H1 (cell line): ENCODE results near the gene NFYB. TPM values are rescaled to one million over a fixed set of nuclear protein-coding genes. Genes with fewer than 3 reads are reported as not detected.

Experiments
- CTCF ChIA-PET: fragments of 300-600 bp; sonication (Branson Sonifier 250); formaldehyde crosslinking; loops from one replicate; lab custom pipeline; 2021; ENCODE audit not compliant: partially characterized antibody; lab: Charles Lee
- POLR2A ChIA-PET: fragments of 300-600 bp; sonication (Branson Sonifier 250); formaldehyde crosslinking; loops from one replicate; lab custom pipeline; 2021; ENCODE audit warnings: inconsistent platforms; ENCODE audit not compliant: partially characterized antibody; lab: Charles Lee
- DNase-seq, 2 experiments: peaks; one replicate each; pipeline versions ENCODE4 v3.0.0 to v3.0.0-alpha.2; 2010 to 2022; ENCODE audit warnings: low spot score in 2 of 2, low read depth in 1 of 2, mixed read lengths in 1 of 2
- FAIRE-seq: peaks from 2 replicates; lab custom pipeline; 2011; peaks lifted over from hg19 to GRCh38; lab: Jason Lieb, UNC
- H2AFZ ChIP-seq: 2 replicates; pipeline ENCODE4 v1.8.1; 2012; ENCODE audit warnings: low read length, inconsistent platforms
- H2AK5ac ChIP-seq: 2 replicates; pipeline ENCODE4 v1.6.1; 2013; ENCODE audit warnings: low read depth, low read length
- H2BK120ac ChIP-seq: replicated peaks from 2 replicates; pipeline ENCODE3; 2013; ENCODE audit warnings: low read depth, low read length, inconsistent platforms
- H2BK12ac ChIP-seq: 2 replicates; pipeline ENCODE4 v1.6.1; 2013; ENCODE audit warnings: low read depth, low read length
- H2BK15ac ChIP-seq: 2 replicates; pipeline ENCODE4 v1.6.1; 2013; ENCODE audit warnings: low read length
- H2BK20ac ChIP-seq: 2 replicates; pipeline ENCODE4 v1.6.1; 2013; ENCODE audit warnings: low read length
- H2BK5ac ChIP-seq: 2 replicates; pipeline ENCODE4 v1.6.1; 2013; ENCODE audit warnings: low read depth, low read length
- H3K14ac ChIP-seq: 2 replicates; pipeline ENCODE4 v1.6.1; 2013; ENCODE audit warnings: inconsistent platforms; ENCODE audit not compliant: insufficient read length
- H3K18ac ChIP-seq: 2 replicates; pipeline ENCODE4 v1.6.1; 2013; ENCODE audit warnings: low read length; ENCODE audit errors: extremely low read depth
- H3K23ac ChIP-seq: 2 replicates; pipeline ENCODE4 v1.6.1; 2013; ENCODE audit warnings: inconsistent platforms; ENCODE audit not compliant: insufficient read length
- H3K23me2 ChIP-seq: 2 replicates; pipeline ENCODE4 v1.6.1; 2013; ENCODE audit warnings: low read depth, low read length
- H3K27ac ChIP-seq: 2 replicates; pipeline ENCODE4 v1.6.1; 2011; ENCODE audit warnings: low read depth, low read length, inconsistent platforms
- H3K27me3 ChIP-seq, 4 experiments: replicated peaks in 1 of 4; 1 replicate in 1 of 4; 2 replicates in 3 of 4; pipeline versions ENCODE4 v1.6.1 to v1.8.1; 2011 to 2013; ENCODE audit warnings: low read length in 3 of 4, mild to moderate bottlenecking in 3 of 4, inconsistent platforms in 2 of 4, mixed read lengths in 2 of 4, moderate library complexity in 1 of 4; ENCODE audit not compliant: control insufficient read depth in 3 of 4, insufficient read depth in 3 of 4; ENCODE audit errors: extremely low read depth in 1 of 4
- H3K36me3 ChIP-seq, 4 experiments: 2 replicates each; pipeline versions ENCODE4 v1.6.1 to v1.8.1; 2011 to 2013; ENCODE audit warnings: mild to moderate bottlenecking in 4 of 4, low read length in 3 of 4, moderate library complexity in 2 of 4, control low read depth in 1 of 4, inconsistent platforms in 1 of 4; ENCODE audit not compliant: insufficient read depth in 4 of 4, control insufficient read depth in 2 of 4
- H3K4ac ChIP-seq: replicated peaks from 2 replicates; pipeline ENCODE3; 2013; ENCODE audit warnings: low read length, low read depth, mixed read lengths, inconsistent platforms; ENCODE audit not compliant: insufficient read length
- H3K4me1 ChIP-seq, 4 experiments: replicated peaks in 1 of 4; 1 replicate in 1 of 4; 2 replicates in 3 of 4; pipeline versions ENCODE4 v1.6.1 to v1.8.1; 2011 to 2013; ENCODE audit warnings: low read length in 3 of 4, inconsistent platforms in 2 of 4, mixed read lengths in 1 of 4; ENCODE audit not compliant: insufficient read depth in 4 of 4, control insufficient read depth in 3 of 4
- H3K4me2 ChIP-seq, 2 experiments: 2 replicates each; pipeline versions ENCODE4 v1.6.1 to v1.8.1; 2011 to 2013; ENCODE audit warnings: low read depth in 2 of 2, low read length in 2 of 2, control low read depth in 1 of 2, inconsistent platforms in 1 of 2, mild to moderate bottlenecking in 1 of 2; ENCODE audit not compliant: insufficient read depth in 1 of 2
- H3K4me3 ChIP-seq, 4 experiments: fragments of 200-600, 300-600 bp in 1 of 4; sonication (generic), shearing (Covaris generic), sonication (Bioruptor Twin) in 1 of 4; 2 replicates each; pipeline versions ENCODE4 v1.5.1 to v1.8.1; 2011 to 2016; ENCODE audit warnings: low read length in 4 of 4, low read depth in 3 of 4, control low read depth in 2 of 4, inconsistent platforms in 2 of 4, mild to moderate bottlenecking in 2 of 4, mixed read lengths in 1 of 4, moderate library complexity in 1 of 4; ENCODE audit not compliant: insufficient read depth in 2 of 4; ENCODE audit errors: extremely low read depth in 1 of 4
- H3K56ac ChIP-seq: replicated peaks from 2 replicates; pipeline ENCODE3; 2013; ENCODE audit warnings: low read depth, mild to moderate bottlenecking, mixed read lengths, low read length, inconsistent platforms; ENCODE audit not compliant: insufficient read length
- H3K79me1 ChIP-seq: 2 replicates; pipeline ENCODE4 v1.6.1; 2013; ENCODE audit warnings: low read depth, low read length, control low read depth
- H3K79me2 ChIP-seq, 2 experiments: 2 replicates each; pipeline versions ENCODE4 v1.6.1 to v1.8.1; 2012 to 2013; ENCODE audit warnings: low read length in 2 of 2, mild to moderate bottlenecking in 2 of 2, inconsistent platforms in 1 of 2; ENCODE audit not compliant: insufficient read depth in 2 of 2, control insufficient read depth in 1 of 2
- H3K9ac ChIP-seq, 4 experiments: replicated peaks in 1 of 4; 1 replicate in 1 of 4; 2 replicates in 3 of 4; pipeline versions ENCODE4 v1.6.1 to v1.8.1; 2011 to 2013; ENCODE audit warnings: low read depth in 3 of 4, low read length in 3 of 4, control low read depth in 2 of 4, mild to moderate bottlenecking in 2 of 4, moderate library complexity in 2 of 4, inconsistent platforms in 1 of 4; ENCODE audit errors: extremely low read depth in 1 of 4
- H3K9me3 ChIP-seq, 2 experiments: 2 replicates each; pipeline versions ENCODE4 v1.6.1 to v1.8.1; 2012 to 2013; ENCODE audit warnings: mild to moderate bottlenecking in 2 of 2, moderate library complexity in 2 of 2, control low read depth in 1 of 2, inconsistent platforms in 1 of 2, low read depth in 1 of 2, low read length in 1 of 2, mixed read lengths in 1 of 2; ENCODE audit not compliant: insufficient read depth in 2 of 2
- H4K20me1 ChIP-seq, 2 experiments: replicated peaks in 1 of 2; 2 replicates each; pipeline versions ENCODE3 to v1.8.1; 2011 to 2013; ENCODE audit warnings: inconsistent platforms in 2 of 2, low read length in 2 of 2, mild to moderate bottlenecking in 1 of 2; ENCODE audit not compliant: insufficient read depth in 2 of 2, control insufficient read depth in 1 of 2
- H4K5ac ChIP-seq: 2 replicates; pipeline ENCODE4 v1.6.1; 2013; ENCODE audit warnings: low read length, low read depth, mixed read lengths, inconsistent platforms; ENCODE audit not compliant: insufficient read length
- H4K8ac ChIP-seq: 2 replicates; pipeline ENCODE4 v1.8.0; 2013; ENCODE audit warnings: mild to moderate bottlenecking, moderate library complexity, low read length, inconsistent platforms; ENCODE audit not compliant: insufficient read depth; ENCODE audit errors: extremely low read depth
- H4K91ac ChIP-seq: replicated peaks from 2 replicates; pipeline ENCODE3; 2013; ENCODE audit warnings: low read length, mixed read lengths, inconsistent platforms; ENCODE audit not compliant: insufficient read length
- CBX8 ChIP-seq: fragments of 300-800, 300-1000 bp; sonication (generic); IDR thresholded peaks from 2 replicates; pipeline ENCODE4 v1.7.1; 2016; ENCODE audit warnings: low read depth, low read length, borderline replicate concordance
- GABPA ChIP-seq: IDR thresholded peaks from 2 replicates; pipeline ENCODE4 v1.6.1; 2011; ENCODE audit warnings: mild to moderate bottlenecking, low read length, moderate library complexity, borderline replicate concordance; ENCODE audit not compliant: insufficient read depth
- JUN ChIP-seq: IDR thresholded peaks from 2 replicates; pipeline ENCODE4 v1.6.1; 2011; ENCODE audit warnings: low read depth, mild to moderate bottlenecking, improper control_type of control experiment, low read length
- KDM1A ChIP-seq: fragments of 200-600, 300-600 bp; sonication (generic); IDR thresholded peaks from 2 replicates; pipeline ENCODE4 v1.7.1; 2016; ENCODE audit warnings: mild to moderate bottlenecking, low read length, borderline replicate concordance
- SIX5 ChIP-seq: IDR thresholded peaks from 2 replicates; pipeline ENCODE4 v1.6.1; 2011; ENCODE audit warnings: mild to moderate bottlenecking, low read depth, low read length
- SP4 ChIP-seq: IDR thresholded peaks from 2 replicates; pipeline ENCODE4 v1.6.1; 2012; ENCODE audit warnings: low read length, inconsistent platforms
- WGBS, 2 experiments: shearing (Covaris generic) in 1 of 2; methylation state at CpG; one replicate each; pipeline versions ENCODE4 v1.1.6 to v1.1.7; 2013 to 2015; ENCODE audit warnings: low lambda C conversion rate in 2 of 2, mixed read lengths in 2 of 2, inconsistent platforms in 1 of 2, low coverage in 1 of 2, missing lambda C conversion rate in 1 of 2; ENCODE audit not compliant: insufficient replicate concordance in 2 of 2, insufficient coverage in 1 of 2, insufficient read length in 1 of 2; ENCODE audit errors: extremely low coverage in 1 of 2, missing lambda C conversion rate in 1 of 2; 5-methylcytosine and 5-hydroxymethylcytosine counted together
- polyA plus RNA-seq, 7 experiments: library from polyadenylated mRNA; depleted of rRNA in 3 of 7; stranded (reverse) in 5 of 7; unstranded in 2 of 7; fragments of >200 nt in 5 of 7; fragments of 200-250 nt in 2 of 7; gene quantifications; 1 replicate in 5 of 7; 2 replicates in 1 of 7; 4 replicates in 1 of 7; pipeline versions ENCODE4 v1.2.1 to v1.2.3, GENCODE V29; 2011 to 2013; ENCODE audit warnings: missing spikeins in 2 of 7, mixed read lengths in 2 of 7
- total RNA-seq: library from RNA; stranded (reverse); fragmentation: NEBNext Ultra II Directional; extraction: Animal tissue kit (Norgen Biotek cat#: 25700); gene quantifications from 2 replicates; pipeline ENCODE4 v1.2.1, GENCODE V29; 2021

The NFYB gene
- total and polyA plus RNA-seq, 2 of the 8 experiments (the other 6 are each of a cell fraction or from before 2014, with no cell fraction given): 29.1 to 43.5 TPM

GRCh38 chr12:104142543-104142942 is 4.5 kb upstream of the NFYB start:
- Histone ChIP-seq H2BK20ac (no peak overlapping the region), H2BK15ac (no peak overlapping the region), H3K9me3 (no peaks in the 10 kb centered on the region), H3K56ac (no peak overlapping the region), H3K4me2 (no peak overlapping the region), H4K91ac (no peak overlapping the region), H3K36me3 (no peaks in the 10 kb centered on the region), H3K23me2 (no peaks in the 10 kb centered on the region; the same call in 1 of the 2 replicates), H2BK5ac (no peak overlapping the region), H4K5ac (no peak overlapping the region), H2BK120ac (no peak overlapping the region), H3K27me3 (0 out of 7 replicates have a peak, but pooled peaks cover 0 to 3% (median 0%) of the 10 kb centered on the region in 4 experiments), H3K4me1 (peaks cover 0 to 7% (median 3%) of the 10 kb centered on the region in 4 experiments; a peak in 4 of 7 replicates), H3K4me3 (no peak overlapping the region), H3K18ac (no peak overlapping the region), H3K79me2 (no peaks in the 10 kb centered on the region), H2AFZ (peak overlapping the region; percentile 48; the same call in 1 of the 2 replicates), H2BK12ac (no peak overlapping the region), H3K23ac (no peak overlapping the region), H3K4ac (no peak overlapping the region), H3K9ac (no peak overlapping the region), H3K14ac (no peak overlapping the region), H3K27ac (no peak overlapping the region), H2AK5ac (no peak overlapping the region), H4K8ac (no peak overlapping the region), H3K79me1 (no peaks in the 10 kb centered on the region), H4K20me1 (no peaks in the 10 kb centered on the region)
- FAIRE-seq (no peak), DNase-seq (no peak)
- TF ChIP-seq JUN (no peak), SIX5 (no peak), KDM1A (no peak), SP4 (no peak), CBX8 (no peak), GABPA (no peak)
- WGBS, 2 experiments: 80% methylated on average over 2 of the region's 2 CpGs; no CpG with 5 or more reads in 1 of the 2 experiments
- POLR2A ChIA-PET: no interaction called here
- CTCF ChIA-PET: no interaction called here
